GM18868 (cell line): ENCODE data around the gene PCARE.
A peak's percentile ranks its signal among the peaks of the same experiment; 100 is the strongest.

Source experiments
- ATAC-seq: cut with Tn5 transposase; IDR thresholded peaks from one replicate; pipeline ENCODE4 v1.9.1; 2021; ENCODE audit warnings: mild to moderate bottlenecking, moderate library complexity; ENCODE audit not compliant: unreplicated experiment

The PCARE gene

GRCh38 chr2:29039718-29040480 is 34.4 kb downstream of the PCARE start:
- no peak for ATAC-seq

- no peak for ATAC-seq
Observed at GRCh38 chr2:29035016-29035745, 39.1 kb downstream of the PCARE start.

- ATAC-seq: no peak
Observed at GRCh38 chr2:29033656-29034055, 40.7 kb downstream of the PCARE start.

- ATAC-seq: no peak
Observed at GRCh38 chr2:29033172-29033571, 41.2 kb downstream of the PCARE start.

- no peak for ATAC-seq
Observed at GRCh38 chr2:29032189-29032588, 42.1 kb downstream of the PCARE start.

GRCh38 chr2:29031046-29031445 is 43.3 kb downstream of the PCARE start:
- no peak for ATAC-seq

- ATAC-seq: no peak
Observed at GRCh38 chr2:29025711-29026110, 48.6 kb downstream of the PCARE start.

- no peak for ATAC-seq
Observed at GRCh38 chr2:29024882-29025430, 49.4 kb downstream of the PCARE start.

GRCh38 chr2:29023188-29023587 is 51.1 kb downstream of the PCARE start:
- no peak for ATAC-seq

GRCh38 chr2:29022679-29023078 is 51.6 kb downstream of the PCARE start:
- no peak for ATAC-seq

- no peak for ATAC-seq
Observed at GRCh38 chr2:29021886-29022285, 52.4 kb downstream of the PCARE start.

GRCh38 chr2:29017716-29018435 is 56.4 kb downstream of the PCARE start:
- no peak for ATAC-seq

GRCh38 chr2:29016504-29016903 is 57.8 kb downstream of the PCARE start:
- no peak for ATAC-seq

- no peak for ATAC-seq
Observed at GRCh38 chr2:29015701-29016470, 58.4 kb downstream of the PCARE start.

- ATAC-seq: peak; percentile 48
Observed at GRCh38 chr2:29014811-29015421, 59.4 kb downstream of the PCARE start.

GRCh38 chr2:29014331-29014730 is 60.0 kb downstream of the PCARE start:
- no peak for ATAC-seq

GRCh38 chr2:29013057-29013780 is 61.1 kb downstream of the PCARE start:
- ATAC-seq: no peak

- ATAC-seq: no peak
Observed at GRCh38 chr2:29012211-29012681, 62.1 kb downstream of the PCARE start.
